ENCODE results near the gene PDRG1.
"Not testable (repeated sequence)": the region's sequence is repeated elsewhere in the genome, so short reads cannot be mapped to it uniquely, and the experiment has no call there.

Gene PDRG1

GRCh38 chr20:31923388-31924331 is 28.2 kb downstream of the PDRG1 start:
- no peak overlapping the region for H3K9ac ChIP-seq (ENCODE audit: low read depth, low read length)
- no peak overlapping the region for H3K4me3 ChIP-seq (ENCODE audit: low read length)
- no peaks in the 10 kb centered on the region for H3K36me3 ChIP-seq (ENCODE audit: insufficient read depth, low read depth, low read length)

GRCh38 chr20:31922588-31922987 is 29.3 kb downstream of the PDRG1 start:
- no peaks in the 10 kb centered on the region for H3K9me3 ChIP-seq (ENCODE audit: insufficient read depth, low read depth, low read length)
- H3K27me3 ChIP-seq (ENCODE audit: insufficient read depth, low read length), result 0 out of 2 replicates have a peak, but pooled peaks cover 4% of the 10 kb centered on the region
- H3K4me1 ChIP-seq (ENCODE audit: insufficient read depth, low read length), result peaks cover 9% of the 10 kb centered on the region; the same call in 1 of the 2 replicates
- H3K4me3 ChIP-seq (ENCODE audit: low read length), result no peak overlapping the region
- H3K9ac ChIP-seq (ENCODE audit: low read depth, low read length), result no peak overlapping the region
- no peaks in the 10 kb centered on the region for H3K36me3 ChIP-seq (ENCODE audit: insufficient read depth, low read depth, low read length)
- H3K27ac ChIP-seq (ENCODE audit: low read length), result no peak overlapping the region

More at GRCh38 chr20:31923388-31924331, 28.2 kb downstream of the PDRG1 start:
- Histone ChIP-seq H3K4me1 (ENCODE audit: insufficient read depth, low read length) (peaks cover 9% of the 10 kb centered on the region; the same call in 1 of the 2 replicates), H3K27me3 (ENCODE audit: insufficient read depth, low read length) (0 out of 2 replicates have a peak, but pooled peaks cover 4% of the 10 kb centered on the region), H3K27ac (ENCODE audit: low read length) (no peak overlapping the region), H3K9me3 (ENCODE audit: insufficient read depth, low read depth, low read length) (no peaks in the 10 kb centered on the region)

GRCh38 chr20:31922181-31922580 is 29.7 kb downstream of the PDRG1 start:
- Histone ChIP-seq H3K27ac (ENCODE audit: low read length) (no peak overlapping the region), H3K9me3 (ENCODE audit: insufficient read depth, low read depth, low read length) (no peaks in the 10 kb centered on the region), H3K4me3 (ENCODE audit: low read length) (no peak overlapping the region), H3K27me3 (ENCODE audit: insufficient read depth, low read length) (0 out of 2 replicates have a peak, but pooled peaks cover 4% of the 10 kb centered on the region), H3K4me1 (ENCODE audit: insufficient read depth, low read length) (peaks cover 9% of the 10 kb centered on the region; the same call in 1 of the 2 replicates), H3K36me3 (ENCODE audit: insufficient read depth, low read depth, low read length) (no peaks in the 10 kb centered on the region), H3K9ac (ENCODE audit: low read depth, low read length) (no peak overlapping the region)

GRCh38 chr20:31921480-31921879 is 30.4 kb downstream of the PDRG1 start:
- H3K27ac ChIP-seq (ENCODE audit: low read length); H3K9ac ChIP-seq (ENCODE audit: low read depth, low read length); H3K9me3 ChIP-seq (ENCODE audit: insufficient read depth, low read depth, low read length); H3K4me1 ChIP-seq (ENCODE audit: insufficient read depth, low read length); H3K27me3 ChIP-seq (ENCODE audit: insufficient read depth, low read length); H3K36me3 ChIP-seq (ENCODE audit: insufficient read depth, low read depth, low read length); H3K4me3 ChIP-seq (ENCODE audit: low read length): not testable (repeated sequence)

GRCh38 chr20:31920275-31920855 is 31.5 kb downstream of the PDRG1 start:
- no peak overlapping the region for H3K9ac ChIP-seq (ENCODE audit: low read depth, low read length)
- no peak overlapping the region for H3K27ac ChIP-seq (ENCODE audit: low read length)
- no peaks in the 10 kb centered on the region for H3K9me3 ChIP-seq (ENCODE audit: insufficient read depth, low read depth, low read length)
- H3K27me3 ChIP-seq (ENCODE audit: insufficient read depth, low read length), result no peaks in the 10 kb centered on the region
- H3K4me1 ChIP-seq (ENCODE audit: insufficient read depth, low read length), result peaks cover 9% of the 10 kb centered on the region; the same call in 1 of the 2 replicates
- no peak overlapping the region for H3K4me3 ChIP-seq (ENCODE audit: low read length)
- H3K36me3 ChIP-seq (ENCODE audit: insufficient read depth, low read depth, low read length), result no peaks in the 10 kb centered on the region

- no peaks in the 10 kb centered on the region for H3K36me3 ChIP-seq (ENCODE audit: insufficient read depth, low read depth, low read length)
- H3K27ac ChIP-seq (ENCODE audit: low read length), result no peak overlapping the region
- no peak overlapping the region for H3K9ac ChIP-seq (ENCODE audit: low read depth, low read length)
- H3K4me3 ChIP-seq (ENCODE audit: low read length), result no peak overlapping the region
- H3K27me3 ChIP-seq (ENCODE audit: insufficient read depth, low read length), result no peaks in the 10 kb centered on the region
- H3K9me3 ChIP-seq (ENCODE audit: insufficient read depth, low read depth, low read length), result no peaks in the 10 kb centered on the region
- peaks cover 9% of the 10 kb centered on the region; the same call in 1 of the 2 replicates for H3K4me1 ChIP-seq (ENCODE audit: insufficient read depth, low read length)
Observed at GRCh38 chr20:31919410-31920155, 32.3 kb downstream of the PDRG1 start.

GRCh38 chr20:31918466-31919105 is 33.3 kb downstream of the PDRG1 start:
- no peak overlapping the region for H3K9ac ChIP-seq (ENCODE audit: low read depth, low read length)

GRCh38 chr20:31917962-31918412 is 33.9 kb downstream of the PDRG1 start:
- H3K9me3 ChIP-seq (ENCODE audit: insufficient read depth, low read depth, low read length); H3K4me3 ChIP-seq (ENCODE audit: low read length); H3K27ac ChIP-seq (ENCODE audit: low read length); H3K9ac ChIP-seq (ENCODE audit: low read depth, low read length); H3K27me3 ChIP-seq (ENCODE audit: insufficient read depth, low read length); H3K36me3 ChIP-seq (ENCODE audit: insufficient read depth, low read depth, low read length): not testable (repeated sequence)
- H3K4me1 ChIP-seq (ENCODE audit: insufficient read depth, low read length), result peaks cover 14% of the 10 kb centered on the region; the same call in 1 of the 2 replicates

More at GRCh38 chr20:31918466-31919105, 33.3 kb downstream of the PDRG1 start:
- no peaks in the 10 kb centered on the region for H3K27me3 ChIP-seq (ENCODE audit: insufficient read depth, low read length)
- no peaks in the 10 kb centered on the region for H3K9me3 ChIP-seq (ENCODE audit: insufficient read depth, low read depth, low read length)
- H3K27ac ChIP-seq (ENCODE audit: low read length), result no peak overlapping the region
- peaks cover 14% of the 10 kb centered on the region; the same call in 1 of the 2 replicates for H3K4me1 ChIP-seq (ENCODE audit: insufficient read depth, low read length)
- no peak overlapping the region for H3K4me3 ChIP-seq (ENCODE audit: low read length)
- no peaks in the 10 kb centered on the region for H3K36me3 ChIP-seq (ENCODE audit: insufficient read depth, low read depth, low read length)

- H3K9ac ChIP-seq (ENCODE audit: low read depth, low read length), result no peak overlapping the region
- H3K27me3 ChIP-seq (ENCODE audit: insufficient read depth, low read length), result no peaks in the 10 kb centered on the region
- H3K36me3 ChIP-seq (ENCODE audit: insufficient read depth, low read depth, low read length), result no peaks in the 10 kb centered on the region
- no peak overlapping the region for H3K4me3 ChIP-seq (ENCODE audit: low read length)
- no peak overlapping the region for H3K27ac ChIP-seq (ENCODE audit: low read length)
- H3K4me1 ChIP-seq (ENCODE audit: insufficient read depth, low read length), result peaks cover 20% of the 10 kb centered on the region; the same call in 1 of the 2 replicates
- H3K9me3 ChIP-seq (ENCODE audit: insufficient read depth, low read depth, low read length), result no peaks in the 10 kb centered on the region
Observed at GRCh38 chr20:31916708-31917107, 35.1 kb downstream of the PDRG1 start.

GRCh38 chr20:31915491-31916280 is 36.2 kb downstream of the PDRG1 start:
- Histone ChIP-seq H3K27me3 (ENCODE audit: insufficient read depth, low read length) (no peaks in the 10 kb centered on the region), H3K4me3 (ENCODE audit: low read length) (no peak overlapping the region), H3K9me3 (ENCODE audit: insufficient read depth, low read depth, low read length) (no peaks in the 10 kb centered on the region), H3K36me3 (ENCODE audit: insufficient read depth, low read depth, low read length) (no peaks in the 10 kb centered on the region), H3K9ac (ENCODE audit: low read depth, low read length) (no peak overlapping the region), H3K4me1 (ENCODE audit: insufficient read depth, low read length) (peaks cover 25% of the 10 kb centered on the region; the same call in 1 of the 2 replicates), H3K27ac (ENCODE audit: low read length) (no peak overlapping the region)

Measured in iPS-20b (cell line).